22Rv1 (cell line): ENCODE data around the gene TMEM238L.
"Not testable (repeated sequence)": the region's sequence is repeated elsewhere in the genome, so short reads cannot be mapped to it uniquely, and the experiment has no call there.

Experiments used
- ZFX ChIP-seq: fragments of 450-650 bp; IDR thresholded peaks from 2 replicates; pipeline ENCODE4 v1.6.1; 2017; ENCODE audit warnings: antibody characterized with exemption, borderline replicate concordance
- TF ChIP-seq, protein P1 (sequence below): fragments of 450-650 bp; IDR thresholded peaks from 2 replicates; pipeline ENCODE4 v1.5.1; 2017; ENCODE audit warnings: mild to moderate bottlenecking

DNA sequence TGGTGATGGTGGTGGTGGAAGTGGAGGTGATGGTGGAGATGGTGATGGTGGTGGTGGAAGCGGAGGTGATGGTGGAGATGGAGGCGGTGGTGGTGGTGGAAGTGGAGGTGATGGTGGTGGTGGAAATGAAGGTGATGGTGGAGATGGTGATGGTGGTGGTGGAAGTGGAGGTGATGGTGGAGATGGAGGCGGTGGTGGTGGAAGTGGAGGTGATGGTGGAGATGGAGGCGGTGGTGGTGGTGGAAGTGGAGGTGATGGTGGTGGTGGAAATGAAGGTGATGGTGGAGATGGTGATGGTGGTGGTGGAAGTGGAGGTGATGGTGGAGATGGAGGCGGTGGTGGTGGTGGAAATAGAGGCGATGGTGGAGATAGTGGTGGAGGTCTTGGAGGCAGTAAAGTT, 42.7 kb upstream of the TMEM238L start:
- TF ChIP-seq, protein P1, sequence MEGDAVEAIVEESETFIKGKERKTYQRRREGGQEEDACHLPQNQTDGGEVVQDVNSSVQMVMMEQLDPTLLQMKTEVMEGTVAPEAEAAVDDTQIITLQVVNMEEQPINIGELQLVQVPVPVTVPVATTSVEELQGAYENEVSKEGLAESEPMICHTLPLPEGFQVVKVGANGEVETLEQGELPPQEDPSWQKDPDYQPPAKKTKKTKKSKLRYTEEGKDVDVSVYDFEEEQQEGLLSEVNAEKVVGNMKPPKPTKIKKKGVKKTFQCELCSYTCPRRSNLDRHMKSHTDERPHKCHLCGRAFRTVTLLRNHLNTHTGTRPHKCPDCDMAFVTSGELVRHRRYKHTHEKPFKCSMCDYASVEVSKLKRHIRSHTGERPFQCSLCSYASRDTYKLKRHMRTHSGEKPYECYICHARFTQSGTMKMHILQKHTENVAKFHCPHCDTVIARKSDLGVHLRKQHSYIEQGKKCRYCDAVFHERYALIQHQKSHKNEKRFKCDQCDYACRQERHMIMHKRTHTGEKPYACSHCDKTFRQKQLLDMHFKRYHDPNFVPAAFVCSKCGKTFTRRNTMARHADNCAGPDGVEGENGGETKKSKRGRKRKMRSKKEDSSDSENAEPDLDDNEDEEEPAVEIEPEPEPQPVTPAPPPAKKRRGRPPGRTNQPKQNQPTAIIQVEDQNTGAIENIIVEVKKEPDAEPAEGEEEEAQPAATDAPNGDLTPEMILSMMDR = not testable (repeated sequence)
- TF ChIP-seq ZFX = not testable (repeated sequence)
